ENCODE data around the gene ST8SIA5.

The ST8SIA5 gene

GRCh38 chr18:46668694-46669093, 88.2 kb downstream of the ST8SIA5 start:
- Histone ChIP-seq H3K4me3 (ENCODE audit: low read length) (no peak overlapping the region), H3F3A (ENCODE audit: control insufficient read depth, insufficient read depth) (no peaks in the 10 kb centered on the region)

GRCh38 chr18:46668135-46668534, 88.7 kb downstream of the ST8SIA5 start:
- Histone ChIP-seq H3K79me2 (ENCODE audit: control insufficient read depth, low read length) (no peaks in the 10 kb centered on the region), H3K4me3 (ENCODE audit: low read length) (no peak overlapping the region), H3K27ac (ENCODE audit: low read depth, low read length) (no peak overlapping the region), H3K9me2 (replicated peaks; ENCODE audit: control insufficient read depth, low read length) (no peaks in the 10 kb centered on the region), H3K4me2 (ENCODE audit: low read length) (no peak overlapping the region), H3K4me1 (ENCODE audit: control insufficient read depth, low read length) (peaks cover 11% of the 10 kb centered on the region), H4K20me1 (ENCODE audit: control insufficient read depth, insufficient read depth, low read depth, low read length) (no peaks in the 10 kb centered on the region), H3K27me3 (ENCODE audit: control insufficient read depth, low read length) (no peaks in the 10 kb centered on the region), H3K36me3 (ENCODE audit: control insufficient read depth, low read length) (no peaks in the 10 kb centered on the region), H3F3A (ENCODE audit: control insufficient read depth, insufficient read depth) (no peaks in the 10 kb centered on the region), H3K9me3 (ENCODE audit: control insufficient read depth, insufficient read depth, low read length) (no peaks in the 10 kb centered on the region)
- TF ChIP-seq EZH2phosphoT487 (IDR thresholded peaks at IDR 0.05; ENCODE audit: borderline replicate concordance, low read length) (no peak), CTCF (IDR thresholded peaks at IDR 0.05; ENCODE audit: low read depth, low read length, poor library complexity, severe bottlenecking) (no peak)

More at GRCh38 chr18:46668694-46669093, 88.2 kb downstream of the ST8SIA5 start:
- H4K20me1 ChIP-seq (ENCODE audit: control insufficient read depth, insufficient read depth, low read depth, low read length), result no peaks in the 10 kb centered on the region
- H3K9me2 ChIP-seq (replicated peaks; ENCODE audit: control insufficient read depth, low read length), result no peaks in the 10 kb centered on the region
- no peaks in the 10 kb centered on the region for H3K79me2 ChIP-seq (ENCODE audit: control insufficient read depth, low read length)
- TF ChIP-seq CTCF (IDR thresholded peaks at IDR 0.05; ENCODE audit: low read depth, low read length, poor library complexity, severe bottlenecking) (no peak), EZH2phosphoT487 (IDR thresholded peaks at IDR 0.05; ENCODE audit: borderline replicate concordance, low read length) (no peak)
- no peak overlapping the region for H3K27ac ChIP-seq (ENCODE audit: low read depth, low read length)
- no peaks in the 10 kb centered on the region for H3K27me3 ChIP-seq (ENCODE audit: control insufficient read depth, low read length)
- H3K4me2 ChIP-seq (ENCODE audit: low read length), result no peak overlapping the region
- H3K4me1 ChIP-seq (ENCODE audit: control insufficient read depth, low read length), result peaks cover 14% of the 10 kb centered on the region
- H3K36me3 ChIP-seq (ENCODE audit: control insufficient read depth, low read length), result no peaks in the 10 kb centered on the region
- H3K9me3 ChIP-seq (ENCODE audit: control insufficient read depth, insufficient read depth, low read length), result no peaks in the 10 kb centered on the region

- Histone ChIP-seq H3K36me3 (ENCODE audit: control insufficient read depth, low read length) (no peaks in the 10 kb centered on the region), H3K27me3 (ENCODE audit: control insufficient read depth, low read length) (no peaks in the 10 kb centered on the region; the same call in 1 of the 2 replicates), H3K9me2 (replicated peaks; ENCODE audit: control insufficient read depth, low read length) (no peaks in the 10 kb centered on the region), H3K4me3 (ENCODE audit: low read length) (no peak overlapping the region), H3K4me2 (ENCODE audit: low read length) (no peak overlapping the region), H3K27ac (ENCODE audit: low read depth, low read length) (no peak overlapping the region), H3F3A (ENCODE audit: control insufficient read depth, insufficient read depth) (no peaks in the 10 kb centered on the region), H3K79me2 (ENCODE audit: control insufficient read depth, low read length) (no peaks in the 10 kb centered on the region), H3K4me1 (ENCODE audit: control insufficient read depth, low read length) (no peaks in the 10 kb centered on the region), H3K9me3 (ENCODE audit: control insufficient read depth, insufficient read depth, low read length) (no peaks in the 10 kb centered on the region), H4K20me1 (ENCODE audit: control insufficient read depth, insufficient read depth, low read depth, low read length) (no peaks in the 10 kb centered on the region)
- TF ChIP-seq CTCF (IDR thresholded peaks at IDR 0.05; ENCODE audit: low read depth, low read length, poor library complexity, severe bottlenecking), result no peak
- no peak for TF ChIP-seq EZH2phosphoT487 (IDR thresholded peaks at IDR 0.05; ENCODE audit: borderline replicate concordance, low read length)
Observed at GRCh38 chr18:46663539-46663938, 93.3 kb downstream of the ST8SIA5 start.
